ENCODE data around the gene UBL7.

DNA sequence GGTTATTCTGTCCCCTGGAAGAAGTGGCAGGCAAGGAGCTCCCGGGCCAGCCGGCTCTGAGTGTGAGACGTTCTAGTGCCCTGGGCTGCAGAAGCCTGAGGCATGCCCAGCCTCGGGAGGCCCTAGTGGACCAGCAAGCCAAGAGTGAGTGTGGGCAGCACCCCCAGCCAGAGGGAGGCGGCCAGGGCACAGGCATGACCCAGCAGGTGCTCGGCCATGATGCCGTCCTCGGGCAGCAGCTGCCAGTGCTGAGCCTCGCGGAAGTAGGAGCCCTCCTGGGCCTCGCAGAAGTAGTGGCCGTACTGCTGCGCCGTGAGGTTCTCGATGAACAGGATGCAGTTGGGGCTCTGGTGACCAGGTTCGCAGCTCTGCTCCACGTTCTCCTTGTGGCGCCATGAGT, 50.5 kb downstream of the UBL7 start:
- TF ChIP-seq, protein P1, sequence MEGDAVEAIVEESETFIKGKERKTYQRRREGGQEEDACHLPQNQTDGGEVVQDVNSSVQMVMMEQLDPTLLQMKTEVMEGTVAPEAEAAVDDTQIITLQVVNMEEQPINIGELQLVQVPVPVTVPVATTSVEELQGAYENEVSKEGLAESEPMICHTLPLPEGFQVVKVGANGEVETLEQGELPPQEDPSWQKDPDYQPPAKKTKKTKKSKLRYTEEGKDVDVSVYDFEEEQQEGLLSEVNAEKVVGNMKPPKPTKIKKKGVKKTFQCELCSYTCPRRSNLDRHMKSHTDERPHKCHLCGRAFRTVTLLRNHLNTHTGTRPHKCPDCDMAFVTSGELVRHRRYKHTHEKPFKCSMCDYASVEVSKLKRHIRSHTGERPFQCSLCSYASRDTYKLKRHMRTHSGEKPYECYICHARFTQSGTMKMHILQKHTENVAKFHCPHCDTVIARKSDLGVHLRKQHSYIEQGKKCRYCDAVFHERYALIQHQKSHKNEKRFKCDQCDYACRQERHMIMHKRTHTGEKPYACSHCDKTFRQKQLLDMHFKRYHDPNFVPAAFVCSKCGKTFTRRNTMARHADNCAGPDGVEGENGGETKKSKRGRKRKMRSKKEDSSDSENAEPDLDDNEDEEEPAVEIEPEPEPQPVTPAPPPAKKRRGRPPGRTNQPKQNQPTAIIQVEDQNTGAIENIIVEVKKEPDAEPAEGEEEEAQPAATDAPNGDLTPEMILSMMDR (IDR thresholded peaks at IDR 0.05): no peak
- TF ChIP-seq POLR2A (IDR thresholded peaks at IDR 0.05): no peak

Data from testis (tissue), 2 donors.